22Rv1 (cell line): Measurements from ENCODE around the gene BACH1.
A peak's percentile ranks its signal among the peaks of the same experiment; 100 is the strongest.

Experiments used
- H3K27ac ChIP-seq: fragments of 450-650 bp; 2 replicates; pipeline ENCODE4 v1.5.1; 2017
- ZFX ChIP-seq: fragments of 450-650 bp; IDR thresholded peaks from 2 replicates; pipeline ENCODE4 v1.6.1; 2017; ENCODE audit warnings: antibody characterized with exemption, borderline replicate concordance
- TF ChIP-seq, protein P1 (sequence below): fragments of 450-650 bp; IDR thresholded peaks from 2 replicates; pipeline ENCODE4 v1.5.1; 2017; ENCODE audit warnings: mild to moderate bottlenecking

BACH1 gene

DNA sequence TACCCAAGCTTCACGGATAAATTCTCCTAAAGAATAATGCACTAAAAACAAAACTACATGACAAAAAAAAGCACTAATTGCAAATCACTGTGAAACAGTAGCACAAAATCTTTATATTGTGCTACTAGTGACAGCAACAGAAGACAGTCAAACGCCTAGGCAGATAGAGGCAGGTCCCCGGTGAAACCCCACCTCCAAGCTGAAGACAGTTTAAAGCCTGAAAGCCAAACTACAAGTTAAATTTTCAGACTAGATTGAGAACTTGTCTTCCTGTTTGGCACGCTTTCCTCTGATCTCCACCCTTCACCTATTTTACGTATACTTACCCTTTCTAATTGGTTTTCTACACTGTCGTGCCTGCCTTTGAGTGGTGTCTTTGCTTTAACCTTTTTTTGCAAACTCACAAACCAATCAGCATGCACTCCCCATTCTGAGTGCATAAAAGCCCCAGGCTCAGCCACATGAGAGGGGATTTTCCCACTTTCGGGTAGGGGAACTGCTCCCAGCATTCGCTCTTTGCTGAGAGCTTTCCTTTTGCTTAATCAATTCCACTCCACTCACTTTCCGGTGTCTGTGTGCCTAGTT is 3.6 kb upstream of the BACH1 start:
- TF ChIP-seq, protein P1, sequence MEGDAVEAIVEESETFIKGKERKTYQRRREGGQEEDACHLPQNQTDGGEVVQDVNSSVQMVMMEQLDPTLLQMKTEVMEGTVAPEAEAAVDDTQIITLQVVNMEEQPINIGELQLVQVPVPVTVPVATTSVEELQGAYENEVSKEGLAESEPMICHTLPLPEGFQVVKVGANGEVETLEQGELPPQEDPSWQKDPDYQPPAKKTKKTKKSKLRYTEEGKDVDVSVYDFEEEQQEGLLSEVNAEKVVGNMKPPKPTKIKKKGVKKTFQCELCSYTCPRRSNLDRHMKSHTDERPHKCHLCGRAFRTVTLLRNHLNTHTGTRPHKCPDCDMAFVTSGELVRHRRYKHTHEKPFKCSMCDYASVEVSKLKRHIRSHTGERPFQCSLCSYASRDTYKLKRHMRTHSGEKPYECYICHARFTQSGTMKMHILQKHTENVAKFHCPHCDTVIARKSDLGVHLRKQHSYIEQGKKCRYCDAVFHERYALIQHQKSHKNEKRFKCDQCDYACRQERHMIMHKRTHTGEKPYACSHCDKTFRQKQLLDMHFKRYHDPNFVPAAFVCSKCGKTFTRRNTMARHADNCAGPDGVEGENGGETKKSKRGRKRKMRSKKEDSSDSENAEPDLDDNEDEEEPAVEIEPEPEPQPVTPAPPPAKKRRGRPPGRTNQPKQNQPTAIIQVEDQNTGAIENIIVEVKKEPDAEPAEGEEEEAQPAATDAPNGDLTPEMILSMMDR = no peak
- TF ChIP-seq ZFX = no peak
- no peak overlapping the region for H3K27ac ChIP-seq

DNA sequence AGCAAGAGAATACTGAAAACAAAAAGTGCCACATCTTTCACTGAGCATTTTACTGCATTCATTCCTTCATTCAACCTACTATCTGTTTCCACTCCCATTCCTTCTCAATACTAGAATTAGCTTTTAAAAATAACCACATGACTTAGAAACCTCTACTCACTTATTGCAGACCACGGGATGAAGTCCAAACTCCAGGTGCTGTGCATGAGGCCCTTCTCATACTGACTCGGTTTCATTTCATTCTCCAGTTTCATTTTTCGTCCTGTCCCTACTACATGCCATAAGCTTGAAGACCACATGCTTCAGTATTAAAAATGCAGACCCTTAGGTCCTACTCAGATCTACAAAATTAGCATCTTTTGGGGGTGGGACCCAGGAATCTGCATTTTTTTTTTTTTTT is 2.3 kb upstream of the BACH1 start:
- no peak for TF ChIP-seq ZFX
- TF ChIP-seq, protein P1 = no peak
- H3K27ac ChIP-seq = no peak overlapping the region

DNA sequence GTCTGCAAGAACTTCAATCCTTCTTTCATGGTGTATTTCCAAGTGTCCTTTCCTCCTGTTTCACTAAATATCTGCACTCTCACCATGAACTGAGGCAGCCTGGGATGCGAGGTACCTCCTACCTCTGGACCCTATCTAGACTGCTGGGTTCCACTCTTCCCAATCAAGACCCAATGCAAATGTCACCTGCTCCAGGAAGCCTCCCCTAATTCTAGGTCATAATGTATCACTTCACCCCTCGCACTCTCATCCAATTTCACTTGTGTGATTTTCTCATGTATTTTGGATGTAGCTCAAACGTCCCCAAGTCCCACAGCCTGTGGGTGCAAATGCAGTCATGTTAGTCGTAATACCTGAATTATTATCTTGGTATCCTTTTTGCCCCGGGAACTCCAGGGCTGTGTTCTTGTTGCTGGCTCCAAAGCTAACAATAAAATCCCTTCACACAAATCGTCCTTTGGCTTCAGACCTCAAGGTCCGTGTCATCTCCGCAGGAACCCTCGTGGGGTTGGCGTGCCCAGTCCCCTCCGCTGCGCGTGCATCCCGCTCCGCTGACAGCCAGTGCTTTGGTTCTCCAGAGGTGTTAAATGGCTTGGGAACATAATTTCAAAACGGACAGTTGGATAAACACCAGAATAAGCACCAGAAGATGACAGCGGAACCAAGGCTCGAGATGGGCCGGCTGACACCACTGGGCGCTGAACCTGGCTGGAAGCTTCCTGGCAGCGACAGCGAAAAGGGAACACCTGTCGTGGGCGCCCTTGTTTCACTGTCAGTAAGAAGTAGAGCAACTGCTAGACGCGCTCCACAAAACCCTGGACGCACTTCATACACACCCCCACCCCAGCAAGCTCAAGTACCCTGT is 1.0 kb upstream of the BACH1 start:
- H3K27ac ChIP-seq = no peak overlapping the region
- TF ChIP-seq, protein P1 = no peak
- TF ChIP-seq ZFX = no peak

DNA sequence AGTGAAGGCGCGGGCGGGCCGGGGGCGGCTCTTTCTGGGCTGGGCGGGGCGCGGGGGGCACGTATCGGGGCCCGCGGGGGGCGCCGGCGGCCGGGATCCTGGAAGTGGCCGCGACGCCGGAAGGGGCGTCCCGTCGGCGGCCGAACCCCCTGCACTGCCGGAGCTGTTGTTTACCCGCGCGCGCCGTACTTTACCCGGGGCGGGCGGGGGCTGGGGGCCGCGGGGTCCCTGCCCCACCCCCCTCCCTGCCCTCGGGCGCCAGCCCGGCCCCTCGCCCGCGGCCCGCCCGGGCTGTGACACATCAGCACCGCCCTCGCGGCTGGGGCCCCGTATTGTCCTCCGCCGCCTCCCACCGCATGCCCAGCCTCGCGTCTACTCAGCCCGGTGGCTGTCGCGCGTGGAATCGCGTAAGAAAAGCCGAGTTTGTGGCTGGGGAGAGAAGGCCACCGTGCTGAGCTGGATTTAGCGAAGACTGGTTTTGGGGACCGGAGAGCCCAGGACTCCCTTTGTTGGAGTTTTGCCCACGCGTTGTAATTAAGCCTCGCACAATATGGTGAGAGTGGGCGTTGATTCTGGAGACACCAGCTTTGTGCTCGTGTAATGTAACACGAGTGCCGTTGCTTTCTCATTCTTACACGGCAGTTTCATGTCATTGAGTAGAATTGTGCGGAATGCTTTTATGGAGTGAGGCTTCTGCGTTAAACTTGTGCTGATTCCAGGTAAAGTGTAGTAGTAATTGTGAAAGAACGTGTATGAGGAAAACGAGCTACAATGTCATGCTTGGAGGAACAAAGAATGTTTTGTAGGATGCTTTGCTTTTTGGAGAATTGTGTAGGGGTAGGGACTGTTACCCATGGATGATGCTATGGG is 559 bp downstream of the BACH1 start:
- H3K27ac ChIP-seq = peak overlapping the region; percentile 60
- TF ChIP-seq, protein P1 = no peak
- TF ChIP-seq ZFX = no peak

DNA sequence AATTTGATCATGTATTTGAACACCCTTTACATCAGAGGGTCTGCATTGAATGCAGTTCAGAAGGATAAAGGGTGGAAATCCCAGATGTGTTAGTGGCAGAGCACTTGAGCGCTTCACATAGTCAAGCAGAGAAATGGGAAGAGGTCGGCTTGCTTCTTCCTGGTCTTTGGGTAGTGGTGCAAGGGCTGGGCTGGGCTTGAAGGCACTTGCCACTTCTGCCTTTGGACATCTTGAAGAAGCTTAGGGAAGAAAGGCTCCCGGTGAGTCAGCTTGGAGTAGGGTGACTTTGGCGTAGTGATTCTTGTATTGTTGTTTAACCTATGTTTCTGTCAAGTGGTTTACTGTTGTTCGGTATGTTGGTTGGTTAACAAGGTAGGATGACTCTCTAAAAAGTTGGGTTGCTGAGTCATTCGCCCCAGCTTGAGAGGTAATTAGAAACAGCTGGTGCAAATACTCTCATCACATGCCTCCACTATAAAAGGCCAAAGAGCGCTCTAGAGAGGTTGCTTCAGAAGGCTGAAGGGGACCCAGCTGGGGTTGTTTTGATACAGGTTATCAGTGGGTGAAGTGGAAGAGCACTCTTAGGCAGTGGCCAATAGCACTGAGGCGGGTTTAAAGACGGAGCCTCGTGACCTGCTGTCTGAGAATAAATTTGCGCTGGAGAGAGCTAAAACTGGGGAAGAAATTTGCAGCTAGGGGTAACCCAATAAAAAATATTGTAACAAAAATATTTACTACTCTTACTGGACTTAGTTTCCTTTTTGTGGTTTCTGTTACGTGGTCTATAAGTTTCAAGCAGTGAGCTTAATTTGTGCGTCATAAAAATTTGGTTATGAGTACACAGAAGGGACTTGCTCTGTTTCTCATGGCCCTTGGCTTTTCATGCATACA is 1.4 kb downstream of the BACH1 start:
- no peak for TF ChIP-seq ZFX
- TF ChIP-seq, protein P1 = no peak
- H3K27ac ChIP-seq = no peak overlapping the region

DNA sequence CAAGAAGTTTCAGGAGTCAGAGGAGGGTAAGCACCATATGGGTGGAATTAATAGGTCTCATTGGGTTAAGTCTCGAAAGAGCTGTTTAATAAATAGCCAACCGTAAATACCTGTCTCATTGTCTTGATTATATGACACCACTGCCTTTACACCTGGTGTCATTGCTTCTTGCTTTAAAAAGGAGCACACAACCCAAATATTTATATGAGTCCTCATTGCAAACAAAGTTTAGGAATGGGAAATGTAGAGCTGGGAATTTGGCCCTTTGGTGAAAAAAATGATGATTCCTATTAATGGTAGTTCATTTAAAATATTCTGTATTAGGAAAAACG is 2.1 kb downstream of the BACH1 start:
- TF ChIP-seq, protein P1 = no peak
- no peak for TF ChIP-seq ZFX
- no peak overlapping the region for H3K27ac ChIP-seq
